B cell (primary cell): ENCODE results near the gene PRUNE2. TPM values are rescaled to one million over a fixed set of nuclear protein-coding genes. Genes with fewer than 3 reads are reported as not detected.

Source experiments
- ATAC-seq: fragments of 200-7000 bp; cut with Tn5 transposase; one replicate; pipeline ENCODE4 v1.10.0; 2021; ENCODE audit warnings: low read depth, mild to moderate bottlenecking, moderate number of reproducible peaks, moderate library complexity
- CTCF ChIA-PET: fragments of 350-600 bp; sonication (Branson Sonifier 250); formaldehyde crosslinking; loops from one replicate; lab custom pipeline; 2021; ENCODE audit warnings: antibody characterized with exemption, inconsistent platforms; lab: Charles Lee
- POLR2A ChIA-PET: fragments of 350-600 bp; sonication (Branson Sonifier 250); formaldehyde crosslinking; loops from one replicate; lab custom pipeline; 2021; ENCODE audit warnings: antibody characterized with exemption; lab: Charles Lee
- DNase-seq: peaks from one replicate; pipeline ENCODE4 v3.0.0; 2013
- H2AFZ ChIP-seq: 2 replicates; pipeline ENCODE4 v1.6.1; 2012; ENCODE audit warnings: mild to moderate bottlenecking, low read depth, low read length; ENCODE audit not compliant: insufficient read depth, poor library complexity, severe bottlenecking
- H3K27ac ChIP-seq, 2 donors: 1 replicate in 1 of 2; 2 replicates in 1 of 2; pipeline ENCODE4 v1.5.1; 2012 to 2013; ENCODE audit warnings: low read length in 2 of 2, mild to moderate bottlenecking in 2 of 2, moderate library complexity in 1 of 2
- H3K27me3 ChIP-seq, 4 experiments: fragments of 200-600 bp in 1 of 4; sonication (generic) in 1 of 4; replicated peaks in 1 of 4; 1 replicate in 2 of 4; 2 replicates in 2 of 4; pipeline versions ENCODE4 v1.6.1 to v1.7.0; 2013 to 2016; ENCODE audit warnings: low read length in 3 of 4, mild to moderate bottlenecking in 2 of 4, mixed read lengths in 1 of 4, moderate library complexity in 1 of 4; ENCODE audit not compliant: insufficient read depth in 4 of 4, control insufficient read depth in 3 of 4; ENCODE audit errors: control extremely low read depth in 1 of 4
- H3K36me3 ChIP-seq, 2 experiments: replicated peaks in 1 of 2; 1 replicate in 1 of 2; 2 replicates in 1 of 2; pipeline versions ENCODE4 v1.6.1 to v1.7.1; 2013; ENCODE audit warnings: low read length in 1 of 2; ENCODE audit not compliant: insufficient read depth in 2 of 2, control insufficient read depth in 1 of 2; ENCODE audit errors: control extremely low read depth in 1 of 2, extremely low read depth in 1 of 2
- H3K4me1 ChIP-seq, 2 donors: fragments of 200-600 bp in 1 of 2; sonication (generic) in 1 of 2; 1 replicate in 1 of 2; 2 replicates in 1 of 2; pipeline versions ENCODE4 v1.5.1 to v1.6.1; 2013 to 2017; ENCODE audit warnings: low read length in 2 of 2; ENCODE audit not compliant: control insufficient read depth in 2 of 2, insufficient read depth in 2 of 2
- H3K4me2 ChIP-seq: replicated peaks from 2 replicates; pipeline ENCODE3; 2012; ENCODE audit warnings: mild to moderate bottlenecking, low read depth, low read length; ENCODE audit not compliant: poor library complexity, severe bottlenecking
- H3K4me3 ChIP-seq, 5 experiments: fragments of 200-600 bp in 1 of 5; sonication (generic) in 1 of 5; 1 replicate in 3 of 5; 2 replicates in 2 of 5; pipeline versions ENCODE4 v1.5.1 to v1.7.0; 2011 to 2016; ENCODE audit warnings: low read length in 4 of 5, mild to moderate bottlenecking in 4 of 5, low read depth in 2 of 5, control low read depth in 1 of 5, moderate library complexity in 1 of 5; ENCODE audit not compliant: insufficient read depth in 1 of 5; ENCODE audit errors: control extremely low read depth in 1 of 5, extremely low read depth in 1 of 5
- H3K79me2 ChIP-seq: fragments of 200-600 bp; sonication (generic); one replicate; pipeline ENCODE4 v1.6.0; 2016; ENCODE audit warnings: low read length; ENCODE audit not compliant: control insufficient read depth, insufficient read depth
- H3K9ac ChIP-seq: fragments of 200-600 bp; sonication (generic); 2 replicates; pipeline ENCODE4 v1.6.1; 2017; ENCODE audit warnings: mild to moderate bottlenecking, low read length, moderate library complexity
- H3K9me3 ChIP-seq, 3 donors: one replicate each; pipeline versions ENCODE4 v1.6.1 to v1.7.1; 2013; ENCODE audit warnings: low read length in 2 of 3; ENCODE audit not compliant: control insufficient read depth in 2 of 3, insufficient read depth in 1 of 3; ENCODE audit errors: control extremely low read depth in 1 of 3
- H4K20me1 ChIP-seq: 2 replicates; pipeline ENCODE4 v1.6.0; 2012; ENCODE audit warnings: mild to moderate bottlenecking, low read length; ENCODE audit not compliant: insufficient read depth, control insufficient read depth, poor library complexity, severe bottlenecking
- H3K27ac Mint-ChIP-seq: one replicate; pipeline ENCODE4 v1.8.0; 2021; ENCODE audit warnings: mixed read lengths
- H3K27me3 Mint-ChIP-seq: one replicate; pipeline ENCODE4 v1.8.0; 2021; ENCODE audit warnings: mixed read lengths
- H3K4me1 Mint-ChIP-seq: one replicate; pipeline ENCODE4 v1.8.0; 2021; ENCODE audit warnings: mixed read lengths
- H3K4me3 Mint-ChIP-seq: one replicate; pipeline ENCODE4 v1.8.0; 2021; ENCODE audit warnings: mixed read lengths
- H3K9me3 Mint-ChIP-seq: one replicate; pipeline ENCODE4 v1.8.0; 2022; ENCODE audit warnings: mixed read lengths; ENCODE audit not compliant: insufficient read depth
- EZH2 ChIP-seq: IDR thresholded peaks from 2 replicates; pipeline ENCODE4 v1.6.1; 2012; ENCODE audit warnings: borderline replicate concordance, low read depth, mild to moderate bottlenecking, moderate library complexity, low read length; ENCODE audit not compliant: insufficient read depth, poor library complexity, severe bottlenecking
- WGBS: methylation state at CpG from one replicate; pipeline ENCODE4 v1.1.5; 2013; ENCODE audit warnings: missing lambda C conversion rate; ENCODE audit not compliant: insufficient coverage; 5-methylcytosine and 5-hydroxymethylcytosine counted together
- intact Hi-C: fragments of 100-400 bp; cut with micrococcal nuclease; formaldehyde crosslinking; loops from one replicate; pipeline ENCODE4 v1.10.0; 2022
- polyA plus RNA-seq: library from polyadenylated mRNA; depleted of rRNA; stranded (reverse); fragments of >200 nt; gene quantifications from 2 replicates; pipeline ENCODE4 v1.2.3, GENCODE V29; 2012
- total RNA-seq, 2 donors: library from RNA; stranded (reverse); fragments of 120-200 nt in 1 of 2; gene quantifications; 1 replicate in 1 of 2; 2 replicates in 1 of 2; pipeline versions ENCODE4 v1.2.3 to v1.2.4, GENCODE V29; 2013 to 2022
- TF ChIP-seq, protein P1 (sequence below): fragments of 200-600 bp; IDR thresholded peaks from one replicate; pipeline ENCODE4 v1.8.0; 2022; ENCODE audit warnings: antibody characterized with exemption, mild to moderate bottlenecking

Gene PRUNE2
- total and polyA plus RNA-seq, 2 donors (not counting 1 experiment from before 2014, with no cell fraction given), result 0.12 TPM; not detected in 1

DNA sequence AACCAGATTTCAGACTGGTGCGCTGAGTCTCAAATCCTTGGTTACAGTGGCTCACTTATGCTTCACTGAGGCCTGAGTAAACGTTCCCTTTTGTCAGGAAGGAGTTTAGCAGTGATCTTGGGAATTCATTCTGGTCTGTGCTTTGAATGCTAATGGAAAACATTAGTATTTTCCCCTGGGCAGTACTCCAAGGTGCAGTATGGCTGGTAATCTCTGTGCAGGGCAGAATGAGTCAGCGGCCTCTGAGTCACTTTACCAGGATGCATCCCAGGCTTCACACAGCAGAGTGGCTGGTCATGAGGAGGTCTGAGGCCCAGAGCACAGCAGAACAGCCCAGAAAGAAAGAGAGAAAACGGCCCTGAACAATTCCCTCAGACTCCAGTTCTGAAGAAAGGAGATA, 87.6 kb downstream of the PRUNE2 start:
- ChIA-PET POLR2A (no interaction called here), CTCF (no interaction called here)
- Mint-ChIP-seq H3K9me3 (no peaks in the 10 kb centered on the region), H3K4me3 (no peak overlapping the region), H3K27me3 (peaks cover 20% of the 10 kb centered on the region), H3K4me1 (no peaks in the 10 kb centered on the region), H3K27ac (no peak overlapping the region)
- no peaks in the 10 kb centered on the region for H3K36me3 ChIP-seq
- ATAC-seq (no peak), DNase-seq (no peak)
- H3K79me2 ChIP-seq, result no peaks in the 10 kb centered on the region
- H3K4me3 ChIP-seq, result no peak overlapping the region
- H3K27me3 ChIP-seq, result peaks cover 0 to 8% (median 1%) of the 10 kb centered on the region in 4 experiments
- WGBS, result 88% methylated on average over 3 of the region's 4 CpGs
- H3K4me1 ChIP-seq, result no peaks in the 10 kb centered on the region
- H3K9ac ChIP-seq, result no peak overlapping the region
- no peak overlapping the region for H3K27ac ChIP-seq
- no peak overlapping the region for H3K4me2 ChIP-seq
- no peak overlapping the region for H2AFZ ChIP-seq
- TF ChIP-seq, protein P1, sequence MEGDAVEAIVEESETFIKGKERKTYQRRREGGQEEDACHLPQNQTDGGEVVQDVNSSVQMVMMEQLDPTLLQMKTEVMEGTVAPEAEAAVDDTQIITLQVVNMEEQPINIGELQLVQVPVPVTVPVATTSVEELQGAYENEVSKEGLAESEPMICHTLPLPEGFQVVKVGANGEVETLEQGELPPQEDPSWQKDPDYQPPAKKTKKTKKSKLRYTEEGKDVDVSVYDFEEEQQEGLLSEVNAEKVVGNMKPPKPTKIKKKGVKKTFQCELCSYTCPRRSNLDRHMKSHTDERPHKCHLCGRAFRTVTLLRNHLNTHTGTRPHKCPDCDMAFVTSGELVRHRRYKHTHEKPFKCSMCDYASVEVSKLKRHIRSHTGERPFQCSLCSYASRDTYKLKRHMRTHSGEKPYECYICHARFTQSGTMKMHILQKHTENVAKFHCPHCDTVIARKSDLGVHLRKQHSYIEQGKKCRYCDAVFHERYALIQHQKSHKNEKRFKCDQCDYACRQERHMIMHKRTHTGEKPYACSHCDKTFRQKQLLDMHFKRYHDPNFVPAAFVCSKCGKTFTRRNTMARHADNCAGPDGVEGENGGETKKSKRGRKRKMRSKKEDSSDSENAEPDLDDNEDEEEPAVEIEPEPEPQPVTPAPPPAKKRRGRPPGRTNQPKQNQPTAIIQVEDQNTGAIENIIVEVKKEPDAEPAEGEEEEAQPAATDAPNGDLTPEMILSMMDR, result no peak
- TF ChIP-seq EZH2, result no peak
- no peaks in the 10 kb centered on the region for H4K20me1 ChIP-seq
- H3K9me3 ChIP-seq, result no peaks in the 10 kb centered on the region
- intact Hi-C loops, result no loop called here

DNA sequence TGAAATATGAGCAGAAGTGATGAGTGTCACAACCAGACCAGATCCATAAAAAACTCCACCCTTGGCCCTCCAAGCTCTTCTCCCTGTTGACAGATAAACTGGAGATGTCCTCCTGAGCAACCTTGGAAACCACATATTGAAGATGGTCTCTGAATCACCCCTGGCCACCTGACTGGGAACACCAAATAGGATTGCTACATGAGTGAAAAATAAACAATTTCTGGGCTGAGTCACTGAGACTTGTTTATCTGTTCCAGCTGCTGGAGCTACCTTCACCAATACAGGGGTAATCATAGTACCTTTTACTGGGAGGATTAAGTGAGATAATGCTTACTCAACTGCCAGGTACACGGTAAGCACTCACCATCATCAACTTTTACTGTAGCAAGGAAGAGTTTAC, 88.4 kb downstream of the PRUNE2 start:
- Histone ChIP-seq H3K27me3 (peaks cover 0 to 8% (median 1%) of the 10 kb centered on the region in 4 experiments), H3K36me3 (no peaks in the 10 kb centered on the region), H2AFZ (no peak overlapping the region), H3K4me2 (no peak overlapping the region), H4K20me1 (no peaks in the 10 kb centered on the region), H3K79me2 (no peaks in the 10 kb centered on the region), H3K9me3 (no peaks in the 10 kb centered on the region), H3K27ac (no peak overlapping the region), H3K9ac (no peak overlapping the region), H3K4me1 (no peaks in the 10 kb centered on the region), H3K4me3 (no peak overlapping the region)
- ChIA-PET POLR2A (no interaction called here), CTCF (no interaction called here)
- no peaks in the 10 kb centered on the region for H3K9me3 Mint-ChIP-seq
- H3K27ac Mint-ChIP-seq, result no peak overlapping the region
- DNase-seq (no peak), ATAC-seq (no peak)
- WGBS, result no CpG with 5 or more reads among the region's 1 CpG
- intact Hi-C loops, result no loop called here
- no peaks in the 10 kb centered on the region for H3K4me1 Mint-ChIP-seq
- no peak overlapping the region for H3K4me3 Mint-ChIP-seq
- no peak for TF ChIP-seq EZH2
- TF ChIP-seq, protein P1, result no peak
- peaks cover 20% of the 10 kb centered on the region for H3K27me3 Mint-ChIP-seq
